ENCODE results near the gene RCAN1.

GRCh38 chr21:34640858-34641257 lies 25.9 kb upstream of the RCAN1 start:
- TF ChIP-seq ZSCAN30 (tag by site-specific recombination; IDR thresholded peaks at IDR 0.05) (no peak), ZNF138 (tag by site-specific recombination; IDR thresholded peaks at IDR 0.05; ENCODE audit: borderline replicate concordance) (no peak), ZBTB44 (tag by site-specific recombination; IDR thresholded peaks at IDR 0.05) (no peak), CTCF (tag by site-specific recombination; IDR thresholded peaks at IDR 0.05) (no peak), ZFP69B (tag by site-specific recombination; IDR thresholded peaks at IDR 0.05) (no peak), ZNF776 (tag by site-specific recombination; IDR thresholded peaks at IDR 0.05; ENCODE audit: borderline replicate concordance) (no peak), ZNF473 (tag by site-specific recombination; IDR thresholded peaks at IDR 0.05) (no peak), ZNF660 (tag by site-specific recombination; IDR thresholded peaks at IDR 0.05) (no peak), GLIS1 (tag by site-specific recombination; IDR thresholded peaks at IDR 0.05) (no peak), ZSCAN23 (tag by site-specific recombination; IDR thresholded peaks at IDR 0.05) (no peak), ZNF398 (tag by site-specific recombination; IDR thresholded peaks at IDR 0.05) (no peak)
- TF ChIP-seq, protein P1, sequence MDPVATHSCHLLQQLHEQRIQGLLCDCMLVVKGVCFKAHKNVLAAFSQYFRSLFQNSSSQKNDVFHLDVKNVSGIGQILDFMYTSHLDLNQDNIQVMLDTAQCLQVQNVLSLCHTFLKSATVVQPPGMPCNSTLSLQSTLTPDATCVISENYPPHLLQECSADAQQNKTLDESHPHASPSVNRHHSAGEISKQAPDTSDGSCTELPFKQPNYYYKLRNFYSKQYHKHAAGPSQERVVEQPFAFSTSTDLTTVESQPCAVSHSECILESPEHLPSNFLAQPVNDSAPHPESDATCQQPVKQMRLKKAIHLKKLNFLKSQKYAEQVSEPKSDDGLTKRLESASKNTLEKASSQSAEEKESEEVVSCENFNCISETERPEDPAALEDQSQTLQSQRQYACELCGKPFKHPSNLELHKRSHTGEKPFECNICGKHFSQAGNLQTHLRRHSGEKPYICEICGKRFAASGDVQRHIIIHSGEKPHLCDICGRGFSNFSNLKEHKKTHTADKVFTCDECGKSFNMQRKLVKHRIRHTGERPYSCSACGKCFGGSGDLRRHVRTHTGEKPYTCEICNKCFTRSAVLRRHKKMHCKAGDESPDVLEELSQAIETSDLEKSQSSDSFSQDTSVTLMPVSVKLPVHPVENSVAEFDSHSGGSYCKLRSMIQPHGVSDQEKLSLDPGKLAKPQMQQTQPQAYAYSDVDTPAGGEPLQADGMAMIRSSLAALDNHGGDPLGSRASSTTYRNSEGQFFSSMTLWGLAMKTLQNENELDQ (tag by site-specific recombination; IDR thresholded peaks at IDR 0.05; ENCODE audit: low read depth) = no peak
- TF ChIP-seq, protein P2, sequence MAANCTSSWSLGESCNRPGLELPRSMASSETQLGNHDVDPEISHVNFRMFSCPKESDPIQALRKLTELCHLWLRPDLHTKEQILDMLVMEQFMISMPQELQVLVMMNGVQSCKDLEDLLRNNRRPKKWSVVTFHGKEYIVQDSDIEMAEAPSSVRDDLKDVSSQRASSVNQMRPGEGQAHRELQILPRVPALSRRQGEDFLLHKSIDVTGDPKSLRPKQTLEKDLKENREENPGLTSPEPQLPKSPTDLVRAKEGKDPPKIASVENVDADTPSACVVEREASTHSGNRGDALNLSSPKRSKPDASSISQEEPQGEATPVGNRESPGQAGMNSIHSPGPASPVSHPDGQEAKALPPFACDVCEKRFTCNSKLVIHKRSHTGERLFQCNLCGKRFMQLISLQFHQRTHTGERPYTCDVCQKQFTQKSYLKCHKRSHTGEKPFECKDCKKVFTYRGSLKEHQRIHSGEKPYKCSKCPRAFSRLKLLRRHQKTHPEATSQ (tag by site-specific recombination; IDR thresholded peaks at IDR 0.05) = no peak
- TF ChIP-seq, protein P3, sequence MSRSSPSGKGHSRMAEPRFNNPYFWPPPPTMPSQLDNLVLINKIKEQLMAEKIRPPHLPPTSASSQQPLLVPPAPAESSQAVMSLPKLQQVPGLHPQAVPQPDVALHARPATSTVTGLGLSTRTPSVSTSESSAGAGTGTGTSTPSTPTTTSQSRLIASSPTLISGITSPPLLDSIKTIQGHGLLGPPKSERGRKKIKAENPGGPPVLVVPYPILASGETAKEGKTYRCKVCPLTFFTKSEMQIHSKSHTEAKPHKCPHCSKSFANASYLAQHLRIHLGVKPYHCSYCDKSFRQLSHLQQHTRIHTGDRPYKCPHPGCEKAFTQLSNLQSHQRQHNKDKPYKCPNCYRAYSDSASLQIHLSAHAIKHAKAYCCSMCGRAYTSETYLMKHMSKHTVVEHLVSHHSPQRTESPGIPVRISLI (tag by site-specific recombination; IDR thresholded peaks at IDR 0.05) = no peak
